NCI-H2227 (cell line): Measurements from ENCODE around the gene HNRNPH2.

Experiments
- DNase-seq: peaks from one replicate; lab custom pipeline; 2025; ENCODE audit not compliant: unreplicated experiment; lab: John Stamatoyannopoulos, UW

Gene HNRNPH2

DNA sequence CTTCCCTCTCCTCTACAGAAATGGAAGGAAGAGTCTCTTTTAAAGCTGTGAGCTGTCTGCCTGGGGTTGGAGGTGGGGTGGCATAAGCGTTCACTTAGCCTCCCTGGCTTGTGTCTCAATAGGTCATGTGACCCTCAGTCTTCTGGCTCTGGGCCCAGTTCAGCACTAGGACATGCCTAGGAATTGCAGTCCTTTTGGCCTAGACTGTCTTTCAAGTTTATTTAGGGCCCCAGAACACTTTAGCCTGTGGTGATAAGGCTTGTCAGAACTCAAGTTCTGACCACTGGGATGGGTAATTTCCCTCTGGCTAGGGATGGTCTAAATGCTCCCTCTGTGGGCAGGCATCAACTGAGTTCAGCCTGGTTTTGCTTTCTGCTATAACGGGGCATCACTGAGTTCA, 42.9 kb downstream of the HNRNPH2 start:
- DNase-seq: no peak

DNA sequence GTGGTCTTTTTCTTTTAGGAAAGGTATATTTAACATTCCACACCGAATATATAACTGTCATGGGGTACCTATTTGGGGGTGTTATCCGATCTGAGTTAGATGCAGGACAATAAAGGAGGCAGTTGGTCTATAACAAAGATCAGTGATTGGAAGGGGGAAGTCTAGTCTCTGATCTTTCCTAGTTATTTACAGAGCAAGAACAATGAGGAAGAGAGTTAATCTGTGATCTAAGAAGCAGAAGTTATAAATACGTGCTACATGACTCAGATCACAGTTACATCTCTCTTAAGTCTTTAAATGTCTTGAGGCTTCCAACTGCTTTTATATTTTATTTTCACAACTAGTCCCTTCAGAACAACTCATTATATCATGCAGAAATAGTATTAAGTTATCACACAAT, 44.0 kb downstream of the HNRNPH2 start:
- no peak for DNase-seq

DNA sequence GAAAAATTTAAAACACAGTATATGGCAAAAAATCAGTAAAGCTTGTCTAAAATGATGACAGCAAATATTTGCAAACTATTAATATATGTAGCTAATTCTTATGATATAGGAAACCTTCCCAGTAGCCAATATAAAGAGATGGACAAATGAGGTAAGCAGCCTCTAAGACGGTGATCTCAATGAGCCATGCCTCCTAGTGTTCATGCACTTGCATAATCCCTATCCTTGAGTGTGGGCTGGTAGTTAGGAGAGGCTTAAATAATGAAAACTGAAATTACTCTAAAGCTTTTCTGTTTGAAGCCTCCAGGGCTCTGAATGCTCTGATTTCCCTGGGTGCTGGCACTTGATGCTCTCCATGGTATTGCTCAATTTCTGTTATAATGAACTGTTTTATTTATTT, 52.6 kb downstream of the HNRNPH2 start:
- DNase-seq: no peak

DNA sequence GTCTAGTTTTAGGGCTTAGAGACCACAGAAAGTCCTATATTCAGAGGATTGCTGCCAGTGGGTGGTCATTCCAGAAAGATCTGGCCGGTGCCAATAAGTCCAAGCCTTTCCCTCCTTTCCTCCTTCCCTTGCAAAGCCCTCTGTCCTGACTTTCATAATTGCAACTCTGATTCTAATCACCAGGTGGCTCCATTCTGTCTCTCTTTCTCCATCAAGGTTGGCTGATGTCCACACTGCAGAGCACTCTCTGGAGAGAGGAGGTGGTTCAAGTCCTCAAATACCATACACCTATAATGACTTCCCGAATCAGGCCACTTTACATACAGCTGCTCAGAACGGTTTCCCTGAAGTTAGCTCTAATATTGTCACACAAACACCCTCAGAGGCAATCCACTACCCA, 54.9 kb downstream of the HNRNPH2 start:
- DNase-seq: peak; percentile 47
